OCI-LY3 (cell line): Measurements from ENCODE around the gene SF3B5.
"Not testable (repeated sequence)": the region's sequence is repeated elsewhere in the genome, so short reads cannot be mapped to it uniquely, and the experiment has no call there.

Experiments
- H2AFZ ChIP-seq: fragments of 200-600, 300-600 bp; shearing (Covaris generic); 2 replicates; pipeline ENCODE4 v1.6.0; 2014; ENCODE audit warnings: antibody characterized with exemption, low read depth, low read length
- H3K27ac ChIP-seq: fragments of 200-600, 300-600 bp; sonication (generic); 2 replicates; pipeline ENCODE4 v1.5.1; 2014; ENCODE audit warnings: mild to moderate bottlenecking, low read length, moderate library complexity, mixed read lengths
- H3K27me3 ChIP-seq: fragments of 200-600, 300-600 bp; sonication (generic); 2 replicates; pipeline ENCODE4 v1.6.1; 2014; ENCODE audit warnings: low read depth, low read length, mixed read lengths
- H3K36me3 ChIP-seq: fragments of 200-600, 300-600 bp; sonication (generic); replicated peaks from 2 replicates; pipeline ENCODE3; 2014; ENCODE audit warnings: low read depth, low read length, mixed read lengths
- H3K4me1 ChIP-seq: fragments of 300-600, 200-600 bp; sonication (generic); 2 replicates; pipeline ENCODE4 v1.6.1; 2014; ENCODE audit warnings: low read length, mixed read lengths
- H3K4me2 ChIP-seq: fragments of 200-600, 300-600 bp; sonication (generic); 2 replicates; pipeline ENCODE4 v1.6.1; 2014; ENCODE audit warnings: low read length, mixed read lengths
- H3K4me3 ChIP-seq: fragments of 300-600, 200-600 bp; sonication (generic); 2 replicates; pipeline ENCODE4 v1.5.1; 2014; ENCODE audit warnings: antibody characterized with exemption, mild to moderate bottlenecking, low read length, moderate library complexity
- H3K79me2 ChIP-seq: fragments of 300-600, 200-600 bp; shearing (Covaris generic); 2 replicates; pipeline ENCODE4 v1.6.1; 2014; ENCODE audit warnings: mild to moderate bottlenecking, low read length, mixed read lengths
- H3K9ac ChIP-seq: fragments of 300-600, 200-600 bp; shearing (Covaris generic); 2 replicates; pipeline ENCODE4 v1.6.0; 2014; ENCODE audit warnings: mild to moderate bottlenecking, low read length, moderate library complexity
- H3K9me3 ChIP-seq: fragments of 200-600, 300-600 bp; shearing (Covaris generic); 2 replicates; pipeline ENCODE4 v1.6.1; 2014; ENCODE audit warnings: low read length, mixed read lengths; ENCODE audit not compliant: insufficient read depth
- H4K20me1 ChIP-seq: fragments of 200-600, 300-600 bp; sonication (generic); 2 replicates; pipeline ENCODE4 v1.6.1; 2016; ENCODE audit warnings: low read length, mixed read lengths; ENCODE audit not compliant: insufficient read depth
- EZH2phosphoT487 ChIP-seq: fragments of 200-600 bp; shearing (Covaris generic); IDR thresholded peaks from 2 replicates; pipeline ENCODE4 v1.6.1; 2018; ENCODE audit warnings: antibody characterized with exemption, mixed run types, low read depth
- TF ChIP-seq, protein P1 (sequence below): fragments of 200-600, 300-600 bp; sonication (generic); IDR thresholded peaks from 2 replicates; pipeline ENCODE4 v1.5.1; 2014; ENCODE audit warnings: antibody characterized with exemption, low read length, low read depth

SF3B5 gene

DNA sequence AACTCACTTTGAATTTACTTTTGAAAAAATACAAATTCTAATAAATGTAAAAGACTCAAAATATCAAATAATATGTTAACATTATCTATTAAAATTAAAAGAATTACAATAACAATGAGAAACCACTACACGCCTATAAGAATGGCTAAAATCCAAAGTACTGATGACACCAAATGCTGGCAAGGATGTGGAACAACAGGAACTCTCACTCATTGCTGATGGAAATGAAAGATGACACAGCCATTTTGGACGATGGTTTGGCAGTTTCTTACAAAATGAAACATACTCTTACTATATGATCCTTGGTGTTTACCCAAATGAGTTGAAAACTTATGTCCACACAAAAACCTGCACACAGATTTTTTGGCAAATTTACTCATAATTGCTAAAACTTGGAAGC is 39.4 kb upstream of the SF3B5 start:
- H3K9me3 ChIP-seq = no peaks in the 10 kb centered on the region
- no peaks in the 10 kb centered on the region for H4K20me1 ChIP-seq
- H3K79me2 ChIP-seq = no peaks in the 10 kb centered on the region
- no peaks in the 10 kb centered on the region for H3K36me3 ChIP-seq
- no peak overlapping the region for H3K27ac ChIP-seq
- peaks cover 6% of the 10 kb centered on the region; the same call in 1 of the 2 replicates for H3K27me3 ChIP-seq
- no peak overlapping the region for H3K4me2 ChIP-seq
- peaks cover 12% of the 10 kb centered on the region for H3K4me1 ChIP-seq
- no peak for TF ChIP-seq EZH2phosphoT487
- TF ChIP-seq, protein P1, sequence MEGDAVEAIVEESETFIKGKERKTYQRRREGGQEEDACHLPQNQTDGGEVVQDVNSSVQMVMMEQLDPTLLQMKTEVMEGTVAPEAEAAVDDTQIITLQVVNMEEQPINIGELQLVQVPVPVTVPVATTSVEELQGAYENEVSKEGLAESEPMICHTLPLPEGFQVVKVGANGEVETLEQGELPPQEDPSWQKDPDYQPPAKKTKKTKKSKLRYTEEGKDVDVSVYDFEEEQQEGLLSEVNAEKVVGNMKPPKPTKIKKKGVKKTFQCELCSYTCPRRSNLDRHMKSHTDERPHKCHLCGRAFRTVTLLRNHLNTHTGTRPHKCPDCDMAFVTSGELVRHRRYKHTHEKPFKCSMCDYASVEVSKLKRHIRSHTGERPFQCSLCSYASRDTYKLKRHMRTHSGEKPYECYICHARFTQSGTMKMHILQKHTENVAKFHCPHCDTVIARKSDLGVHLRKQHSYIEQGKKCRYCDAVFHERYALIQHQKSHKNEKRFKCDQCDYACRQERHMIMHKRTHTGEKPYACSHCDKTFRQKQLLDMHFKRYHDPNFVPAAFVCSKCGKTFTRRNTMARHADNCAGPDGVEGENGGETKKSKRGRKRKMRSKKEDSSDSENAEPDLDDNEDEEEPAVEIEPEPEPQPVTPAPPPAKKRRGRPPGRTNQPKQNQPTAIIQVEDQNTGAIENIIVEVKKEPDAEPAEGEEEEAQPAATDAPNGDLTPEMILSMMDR = no peak
- no peak overlapping the region for H3K4me3 ChIP-seq
- no peak overlapping the region for H2AFZ ChIP-seq
- H3K9ac ChIP-seq = no peak overlapping the region

DNA sequence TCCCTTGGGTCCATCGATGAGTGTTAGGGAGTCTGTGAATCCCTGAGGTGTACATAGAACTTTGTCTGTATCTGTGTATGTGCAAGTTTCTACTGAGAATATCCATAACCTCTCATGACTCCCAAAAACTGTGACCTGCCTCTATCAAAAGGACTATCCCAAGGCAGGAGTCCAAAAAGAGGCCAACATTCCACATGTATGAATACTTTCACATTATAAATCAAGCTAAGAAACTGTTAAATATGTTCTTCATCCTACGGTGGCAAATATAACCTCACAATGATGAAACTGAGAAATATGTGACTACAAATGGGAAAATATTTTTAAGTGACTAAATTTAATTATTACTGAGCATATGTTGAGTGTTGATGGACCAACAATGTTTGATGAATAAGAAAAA is 38.8 kb upstream of the SF3B5 start:
- no peak for TF ChIP-seq EZH2phosphoT487
- TF ChIP-seq, protein P1 = no peak

DNA sequence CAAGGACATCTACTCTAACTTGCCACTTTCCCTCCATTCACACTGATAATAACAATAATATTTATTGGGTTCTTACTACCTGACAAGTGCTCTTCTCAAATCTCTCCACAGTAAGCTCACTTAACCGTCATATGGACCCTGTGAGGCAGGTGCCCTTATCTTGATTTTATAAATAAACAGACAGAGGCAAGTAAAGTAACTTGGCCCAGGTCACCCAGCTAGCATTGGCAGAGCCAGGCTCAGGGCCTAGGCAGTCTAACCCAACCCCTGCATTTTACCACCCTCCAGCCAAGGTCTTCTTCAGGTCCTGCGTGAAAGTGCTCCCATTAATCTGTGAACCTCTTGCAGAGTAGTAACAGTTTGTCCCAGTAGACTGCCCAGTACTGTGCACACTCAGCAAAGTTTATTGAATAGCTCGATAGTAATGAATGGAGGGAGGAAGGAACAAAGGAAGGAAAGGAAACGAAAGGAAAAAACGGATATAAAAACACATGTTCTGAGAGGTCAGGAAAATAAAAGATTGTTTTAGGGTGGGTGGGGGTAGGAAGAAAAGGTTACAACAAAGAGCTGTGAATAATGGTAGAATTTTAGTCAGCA is 38.0 kb upstream of the SF3B5 start:
- TF ChIP-seq, protein P1 = no peak
- TF ChIP-seq EZH2phosphoT487 = no peak
- Histone ChIP-seq H3K4me3 (no peak overlapping the region), H2AFZ (no peak overlapping the region), H3K9me3 (no peaks in the 10 kb centered on the region), H3K79me2 (no peaks in the 10 kb centered on the region), H3K27ac (no peak overlapping the region), H3K27me3 (peaks cover 6% of the 10 kb centered on the region; the same call in 1 of the 2 replicates), H3K4me1 (peaks cover 12% of the 10 kb centered on the region), H3K9ac (no peak overlapping the region), H3K4me2 (no peak overlapping the region), H4K20me1 (no peaks in the 10 kb centered on the region), H3K36me3 (no peaks in the 10 kb centered on the region)

More for the DNA sequence above, 38.8 kb upstream of the SF3B5 start:
- Histone ChIP-seq H3K4me3 (no peak overlapping the region), H3K27me3 (peaks cover 6% of the 10 kb centered on the region; the same call in 1 of the 2 replicates), H3K4me2 (no peak overlapping the region), H3K9me3 (no peaks in the 10 kb centered on the region), H3K9ac (no peak overlapping the region), H2AFZ (no peak overlapping the region), H3K27ac (no peak overlapping the region), H3K4me1 (peaks cover 12% of the 10 kb centered on the region), H3K36me3 (no peaks in the 10 kb centered on the region), H4K20me1 (no peaks in the 10 kb centered on the region), H3K79me2 (no peaks in the 10 kb centered on the region)

DNA sequence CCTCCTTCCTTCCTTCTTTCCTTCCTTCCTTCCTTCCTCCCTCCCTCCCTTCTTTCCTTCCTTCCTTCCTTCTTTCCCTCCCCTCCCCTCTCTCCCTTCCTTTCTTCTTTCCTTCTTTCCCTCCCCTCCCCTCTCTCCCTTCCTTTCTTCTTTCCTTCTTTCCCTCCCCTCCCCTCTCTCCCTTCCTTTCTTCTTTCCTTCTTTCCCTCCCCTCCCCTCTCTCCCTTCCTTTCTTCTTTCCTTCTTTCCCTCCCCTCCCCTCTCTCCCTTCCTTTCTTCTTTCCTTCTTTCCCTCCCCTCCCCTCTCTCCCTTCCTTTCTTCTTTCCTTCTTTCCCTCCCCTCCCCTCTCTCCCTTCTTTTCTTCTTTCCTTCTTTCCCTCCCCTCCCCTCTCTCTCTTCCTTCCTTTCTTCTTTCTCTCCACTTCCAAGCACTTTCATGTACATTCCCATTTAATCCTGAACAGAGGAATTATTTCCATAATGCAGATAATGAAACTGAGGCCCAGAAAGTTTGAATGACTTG is 36.9 kb upstream of the SF3B5 start:
- H3K4me3 ChIP-seq, H2AFZ ChIP-seq, H3K79me2 ChIP-seq, H3K4me2 ChIP-seq, H3K36me3 ChIP-seq, H4K20me1 ChIP-seq, H3K9ac ChIP-seq, H3K9me3 ChIP-seq, H3K27me3 ChIP-seq, H3K27ac ChIP-seq: not testable (repeated sequence)
- peaks cover 12% of the 10 kb centered on the region for H3K4me1 ChIP-seq
